Neuronal stem cell (in vitro differentiated cells): ENCODE data around the gene ZFYVE16.
"Not testable (repeated sequence)": the region's sequence is repeated elsewhere in the genome, so short reads cannot be mapped to it uniquely, and the experiment has no call there.

Source experiments
- DNase-seq: peaks from one replicate; pipeline ENCODE4 v3.0.0-alpha.2; 2013; ENCODE audit warnings: low spot score
- H2AFZ ChIP-seq: one replicate; pipeline ENCODE4 v1.6.1; 2013; ENCODE audit warnings: mild to moderate bottlenecking, low read length, inconsistent platforms
- H2AK5ac ChIP-seq: 2 replicates; pipeline ENCODE4 v1.6.1; 2013; ENCODE audit warnings: low read depth, mild to moderate bottlenecking, inconsistent platforms, low read length, moderate library complexity, mixed read lengths
- H2BK120ac ChIP-seq: 2 replicates; pipeline ENCODE4 v1.6.1; 2013; ENCODE audit warnings: low read depth, mild to moderate bottlenecking, inconsistent platforms, low read length, moderate library complexity, mixed read lengths
- H2BK12ac ChIP-seq: one replicate; pipeline ENCODE4 v1.6.1; 2013; ENCODE audit warnings: low read length, inconsistent platforms
- H2BK15ac ChIP-seq: 2 replicates; pipeline ENCODE4 v1.6.1; 2013; ENCODE audit warnings: mild to moderate bottlenecking, low read length, inconsistent platforms, mixed read lengths
- H2BK5ac ChIP-seq: one replicate; pipeline ENCODE4 v1.6.1; 2013; ENCODE audit warnings: inconsistent platforms, mild to moderate bottlenecking, low read length, moderate library complexity
- H3K14ac ChIP-seq: one replicate; pipeline ENCODE4 v1.6.1; 2013; ENCODE audit warnings: low read length, inconsistent platforms
- H3K18ac ChIP-seq: 2 replicates; pipeline ENCODE4 v1.6.1; 2013; ENCODE audit warnings: low read length, inconsistent platforms
- H3K23ac ChIP-seq: 2 replicates; pipeline ENCODE4 v1.6.1; 2013; ENCODE audit warnings: low read depth, mild to moderate bottlenecking, mixed read lengths, low read length, inconsistent platforms; ENCODE audit not compliant: poor library complexity
- H3K27ac ChIP-seq: replicated peaks from 3 replicates; pipeline ENCODE4 v1.5.1; 2013; ENCODE audit warnings: low read length, inconsistent platforms
- H3K27me3 ChIP-seq, 3 experiments: 2 replicates each; pipeline ENCODE4 v1.6.1; 2013; ENCODE audit warnings: low read length in 3 of 3, mild to moderate bottlenecking in 2 of 3, inconsistent platforms in 1 of 3, low read depth in 1 of 3, mixed read lengths in 1 of 3, moderate library complexity in 1 of 3; ENCODE audit not compliant: control insufficient read depth in 3 of 3, insufficient read depth in 3 of 3
- H3K36me3 ChIP-seq, 2 donors: replicated peaks in 1 of 2; 2 replicates each; pipeline ENCODE4 v1.6.1; 2013; ENCODE audit warnings: low read length in 2 of 2; ENCODE audit not compliant: control insufficient read depth in 2 of 2, insufficient read depth in 2 of 2
- H3K4ac ChIP-seq: 2 replicates; pipeline ENCODE4 v1.6.1; 2013; ENCODE audit warnings: inconsistent platforms, mild to moderate bottlenecking, low read length, moderate library complexity
- H3K4me1 ChIP-seq, 2 donors: 1 replicate in 1 of 2; 2 replicates in 1 of 2; pipeline ENCODE4 v1.6.1; 2013; ENCODE audit warnings: low read length in 2 of 2, low read depth in 1 of 2; ENCODE audit not compliant: control insufficient read depth in 2 of 2, insufficient read depth in 1 of 2
- H3K4me2 ChIP-seq: one replicate; pipeline ENCODE4 v1.6.1; 2013; ENCODE audit warnings: mild to moderate bottlenecking, low read length, inconsistent platforms; ENCODE audit not compliant: insufficient read depth, poor library complexity, severe bottlenecking
- H3K4me3 ChIP-seq, 2 donors: 2 replicates each; pipeline ENCODE4 v1.5.1; 2013; ENCODE audit warnings: low read length in 2 of 2, mild to moderate bottlenecking in 2 of 2, inconsistent platforms in 1 of 2, moderate library complexity in 1 of 2
- H3K79me1 ChIP-seq: one replicate; pipeline ENCODE4 v1.6.1; 2013; ENCODE audit warnings: low read depth, mild to moderate bottlenecking, inconsistent platforms, low read length, moderate library complexity
- H3K9ac ChIP-seq: one replicate; pipeline ENCODE4 v1.6.1; 2013; ENCODE audit warnings: mild to moderate bottlenecking, low read depth, low read length, inconsistent platforms; ENCODE audit not compliant: poor library complexity
- H3K9me3 ChIP-seq, 2 donors: replicated peaks in 1 of 2; 2 replicates each; pipeline versions ENCODE3 to v1.6.1; 2013; ENCODE audit warnings: low read length in 2 of 2, mild to moderate bottlenecking in 2 of 2, inconsistent platforms in 1 of 2, low read depth in 1 of 2, mixed read lengths in 1 of 2, moderate library complexity in 1 of 2; ENCODE audit not compliant: control insufficient read depth in 2 of 2, insufficient read depth in 1 of 2
- H4K8ac ChIP-seq: one replicate; pipeline ENCODE4 v1.6.1; 2013; ENCODE audit warnings: low read depth, mild to moderate bottlenecking, inconsistent platforms, low read length, moderate library complexity
- H4K91ac ChIP-seq: one replicate; pipeline ENCODE4 v1.6.1; 2013; ENCODE audit warnings: low read length, low read depth, mild to moderate bottlenecking, inconsistent platforms; ENCODE audit not compliant: poor library complexity
- WGBS, 2 donors: extraction: QIAGEN DNeasy Blood & Tissue Kit; methylation state at CpG; one replicate each; pipeline ENCODE4 v1.1.7; 2013; ENCODE audit warnings: missing lambda C conversion rate in 2 of 2, mixed read lengths in 1 of 2; ENCODE audit not compliant: insufficient read length in 2 of 2, insufficient replicate concordance in 1 of 2; ENCODE audit errors: extremely low coverage in 2 of 2; 5-methylcytosine and 5-hydroxymethylcytosine counted together

Gene ZFYVE16

GRCh38 chr5:80492741-80493140 lies 84.9 kb downstream of the ZFYVE16 start:
- H2AFZ ChIP-seq, result no peak overlapping the region
- no peak overlapping the region for H2AK5ac ChIP-seq
- H3K14ac ChIP-seq, result no peak overlapping the region
- H4K8ac ChIP-seq, result no peak overlapping the region
- no peak overlapping the region for H3K9ac ChIP-seq
- no peak overlapping the region for H3K4me2 ChIP-seq
- no peaks in the 10 kb centered on the region for H3K79me1 ChIP-seq
- H3K4me3 ChIP-seq, result no peak overlapping the region
- no peak overlapping the region for H3K23ac ChIP-seq
- peaks cover 1 to 2% of the 10 kb centered on the region in 2 donors for H3K4me1 ChIP-seq
- no peak overlapping the region for H3K18ac ChIP-seq
- no peak overlapping the region for H2BK5ac ChIP-seq
- no peak overlapping the region for H2BK15ac ChIP-seq
- H3K4ac ChIP-seq, result no peak overlapping the region
- H3K27ac ChIP-seq, result no peak overlapping the region
- no peak overlapping the region for H4K91ac ChIP-seq
- WGBS, 2 donors, result no CpG with 5 or more reads among the region's 3 CpGs
- H3K27me3 ChIP-seq, result no peaks in the 10 kb centered on the region
- H3K36me3 ChIP-seq, result no peaks in the 10 kb centered on the region
- H2BK12ac ChIP-seq, result no peak overlapping the region
- H2BK120ac ChIP-seq, result no peak overlapping the region
- DNase-seq, result no peak
- H3K9me3 ChIP-seq, result no peaks in the 10 kb centered on the region

- not testable (repeated sequence) for H3K14ac ChIP-seq, H3K27me3 ChIP-seq, H3K4me1 ChIP-seq, H3K4me2 ChIP-seq, H3K27ac ChIP-seq, H2BK15ac ChIP-seq, H3K4me3 ChIP-seq, DNase-seq, H3K23ac ChIP-seq, H2BK120ac ChIP-seq, H4K8ac ChIP-seq, H3K4ac ChIP-seq, H3K18ac ChIP-seq, H3K79me1 ChIP-seq, H2BK5ac ChIP-seq, H4K91ac ChIP-seq, H2BK12ac ChIP-seq, H3K9me3 ChIP-seq, H3K36me3 ChIP-seq, H2AK5ac ChIP-seq, H3K9ac ChIP-seq, H2AFZ ChIP-seq
- no CpG with 5 or more reads among the region's 7 CpGs for WGBS, 2 donors
Observed at GRCh38 chr5:80493443-80493842, 85.6 kb downstream of the ZFYVE16 start.

- Histone ChIP-seq H2AK5ac (no peak overlapping the region), H3K27me3 (no peaks in the 10 kb centered on the region), H3K27ac (no peak overlapping the region), H3K9me3 (no peaks in the 10 kb centered on the region), H2BK120ac (no peak overlapping the region), H2BK5ac (no peak overlapping the region), H4K8ac (no peak overlapping the region), H4K91ac (no peak overlapping the region), H3K9ac (no peak overlapping the region), H3K36me3 (no peaks in the 10 kb centered on the region), H3K4ac (no peak overlapping the region), H2BK15ac (no peak overlapping the region), H2AFZ (no peak overlapping the region), H3K14ac (no peak overlapping the region), H3K4me2 (no peak overlapping the region), H3K79me1 (no peaks in the 10 kb centered on the region), H3K23ac (no peak overlapping the region), H2BK12ac (no peak overlapping the region), H3K4me3 (no peak overlapping the region), H3K18ac (no peak overlapping the region), H3K4me1 (peaks cover 1 to 2% of the 10 kb centered on the region in 2 donors)
- no peak for DNase-seq
- no CpG with 5 or more reads among the region's 2 CpGs for WGBS, 2 donors
Observed at GRCh38 chr5:80495891-80496290, 88.0 kb downstream of the ZFYVE16 start.

GRCh38 chr5:80502800-80503199 lies 94.9 kb downstream of the ZFYVE16 start:
- Histone ChIP-seq H2BK120ac (no peak overlapping the region), H2BK15ac (no peak overlapping the region), H2AK5ac (no peak overlapping the region), H2BK12ac (no peak overlapping the region), H3K9ac (no peak overlapping the region), H3K27me3 (no peaks in the 10 kb centered on the region), H3K4me2 (no peak overlapping the region), H2BK5ac (no peak overlapping the region), H4K8ac (no peak overlapping the region), H3K4me1 (no peaks in the 10 kb centered on the region), H3K4ac (no peak overlapping the region), H2AFZ (no peak overlapping the region), H3K36me3 (no peaks in the 10 kb centered on the region), H3K14ac (no peak overlapping the region), H3K79me1 (no peaks in the 10 kb centered on the region), H4K91ac (no peak overlapping the region), H3K18ac (no peak overlapping the region), H3K4me3 (no peak overlapping the region), H3K27ac (no peak overlapping the region), H3K9me3 (no peaks in the 10 kb centered on the region), H3K23ac (no peak overlapping the region)
- no peak for DNase-seq
- WGBS, 2 donors, result no CpG with 5 or more reads among the region's 2 CpGs
